NCI-H128 (cell line): ENCODE results near the gene TROAP.
"Not testable (repeated sequence)": the region's sequence is repeated elsewhere in the genome, so short reads cannot be mapped to it uniquely, and the experiment has no call there.

ENCODE experiments used
- DNase-seq: peaks from one replicate; lab custom pipeline; 2025; ENCODE audit not compliant: unreplicated experiment; lab: John Stamatoyannopoulos, UW

TROAP gene

DNA sequence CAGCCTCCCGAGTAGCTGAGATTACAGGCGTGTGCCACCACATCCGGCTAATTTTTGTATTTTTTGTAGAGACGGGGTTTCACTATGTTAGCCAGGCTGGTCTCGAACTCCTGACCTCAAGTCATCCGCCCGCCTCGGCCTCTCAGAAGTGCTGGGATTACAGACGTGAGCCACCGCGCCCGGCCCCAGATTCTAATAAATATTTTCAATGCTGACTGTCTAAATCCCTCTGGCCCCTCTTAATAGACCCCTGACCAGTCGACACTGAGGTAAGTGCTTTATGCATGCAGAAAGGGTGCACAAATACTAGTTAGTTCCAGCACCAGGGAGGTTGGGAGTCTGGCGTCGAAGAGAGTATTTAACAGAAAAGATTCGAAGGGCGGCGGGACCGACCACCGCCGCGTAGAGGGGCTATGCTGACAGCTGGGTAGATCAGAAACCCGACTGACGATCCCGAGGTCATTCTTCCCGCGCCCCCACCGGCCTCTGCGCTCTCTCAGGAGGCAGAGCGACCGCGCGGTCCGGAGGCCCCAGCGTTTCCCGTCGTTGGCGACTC is 43.1 kb downstream of the TROAP start:
- DNase-seq, result no peak

DNA sequence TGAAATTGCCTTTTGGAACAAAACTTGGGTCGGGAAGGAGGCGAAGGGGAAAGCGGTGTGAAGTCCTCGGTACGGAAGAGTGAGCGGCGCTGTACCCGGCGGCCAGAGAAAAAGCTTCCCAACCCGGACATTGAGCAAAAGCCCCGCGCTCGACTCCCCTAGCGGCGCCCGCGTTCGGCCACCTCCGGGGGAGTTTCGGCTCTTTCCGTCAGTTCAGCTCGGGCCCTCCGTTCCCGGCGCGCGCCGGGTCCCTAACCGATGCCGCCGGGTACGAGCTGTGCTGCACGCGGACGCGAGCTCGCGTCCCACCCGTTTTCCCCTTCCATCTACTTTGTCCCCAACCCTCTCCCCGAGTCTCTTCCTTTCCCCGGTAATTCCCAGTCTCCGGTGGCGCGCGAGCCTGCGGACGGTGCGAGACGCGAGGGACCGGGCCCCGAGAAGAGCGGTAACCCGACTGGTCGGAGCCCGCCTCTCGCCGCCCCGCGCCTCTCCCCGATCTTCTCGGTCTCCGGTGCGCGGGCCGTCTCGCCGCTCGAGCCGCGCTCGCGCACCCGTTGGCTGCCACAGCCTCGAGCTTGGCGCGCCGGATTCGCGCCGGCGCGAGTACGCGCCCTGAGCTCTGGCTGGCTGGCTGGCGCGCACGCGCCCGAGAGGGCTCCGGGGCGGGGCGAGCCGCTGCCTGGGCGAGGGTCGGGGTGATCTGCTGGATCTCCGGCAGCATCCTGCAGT is 43.8 kb downstream of the TROAP start:
- DNase-seq, result peak; percentile 90

GRCh38 chr12:49367381-49368239 is 44.6 kb downstream of the TROAP start, which contains the start of gene SPATS2:
TSS of gene SPATS2 (plus strand) at chr12:49367462. CDS start at chr12:49461013, 93,551 bp downstream.
- DNase-seq, result no peak

GRCh38 chr12:49368240-49368600 is 45.2 kb downstream of the TROAP start:
- no peak for DNase-seq

DNA sequence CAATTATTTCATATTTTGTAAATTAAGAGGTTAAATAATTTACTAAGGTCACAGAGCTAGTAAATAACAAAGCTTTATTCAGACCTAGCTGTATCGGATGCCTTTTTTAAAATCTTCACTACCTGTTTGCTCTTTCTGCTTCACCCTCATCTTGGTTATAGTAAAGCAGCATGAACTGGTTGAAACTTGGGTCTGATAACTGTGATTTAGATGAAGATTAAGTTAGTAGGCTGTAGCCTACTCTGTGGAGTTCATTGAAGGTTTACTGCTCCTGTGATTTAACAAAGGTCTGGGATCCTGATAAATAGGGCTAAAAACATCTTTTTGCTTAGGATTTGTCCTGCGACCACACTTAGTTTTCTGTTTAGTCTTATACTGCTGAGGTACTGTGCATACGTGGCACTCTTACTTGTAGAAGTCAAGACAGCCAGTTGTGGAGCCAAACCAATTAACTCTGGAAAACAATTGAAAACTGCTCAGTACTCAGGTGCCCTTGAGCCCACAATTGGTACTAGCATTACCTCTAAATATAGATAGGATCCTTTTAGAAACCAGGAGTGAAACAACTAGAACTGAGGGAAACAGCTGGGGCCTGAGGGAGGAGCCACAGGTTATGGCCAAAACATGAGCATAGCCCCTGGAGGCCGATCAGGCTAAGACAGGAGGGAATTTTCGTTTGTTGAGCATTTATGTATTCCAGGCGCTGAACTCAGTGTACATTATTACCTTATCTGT is 46.5 kb downstream of the TROAP start:
- DNase-seq, result no peak

- no peak for DNase-seq
Observed at GRCh38 chr12:49370539-49370938, 47.5 kb downstream of the TROAP start.

DNA sequence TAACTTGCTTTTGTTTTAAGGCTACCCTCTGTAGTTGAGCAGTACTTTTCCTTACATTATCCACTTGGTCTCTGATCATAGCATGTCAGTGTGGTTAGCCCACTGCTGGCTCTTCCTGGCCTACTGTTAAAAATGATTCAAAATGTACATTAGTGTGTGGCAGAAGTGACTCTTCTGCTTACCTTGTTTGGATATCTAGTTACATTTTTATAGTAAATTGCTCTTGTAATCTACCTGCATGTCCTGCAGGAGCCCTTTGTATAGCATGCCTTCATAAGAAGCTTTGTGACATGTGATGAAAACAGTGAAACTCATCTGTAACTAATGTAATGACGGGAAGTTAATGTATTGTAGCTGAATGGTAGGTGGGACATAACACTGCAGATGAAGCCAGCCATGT is 52.4 kb downstream of the TROAP start:
- DNase-seq, result no peak

DNA sequence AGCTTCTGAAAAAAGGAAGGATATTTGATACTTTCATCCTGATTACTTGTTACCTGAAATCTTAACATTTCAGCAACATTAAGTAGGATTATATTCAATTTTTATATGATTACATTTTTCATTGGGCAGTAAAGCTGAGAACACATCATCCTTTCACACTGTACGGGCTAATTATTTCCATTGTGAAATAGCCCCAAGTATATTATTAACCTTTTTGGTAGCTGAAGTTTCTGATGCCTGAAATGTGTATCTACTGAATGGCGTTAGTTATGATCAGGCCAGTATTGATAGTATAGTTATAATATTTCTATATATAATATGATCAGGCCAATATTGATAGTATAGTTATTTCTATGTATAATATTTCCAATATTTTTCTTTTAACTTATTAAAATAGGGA is 54.3 kb downstream of the TROAP start:
- DNase-seq, result no peak

GRCh38 chr12:49380184-49380583 is 57.1 kb downstream of the TROAP start:
- not testable (repeated sequence) for DNase-seq
